Activated CD4-positive, alpha-beta T cell treated with anti-CD3 and anti-CD28 coated beads for 1 hour (primary cell): ENCODE measurements around the gene RARG.

Experiments
- DNase-seq: peaks from one replicate; pipeline ENCODE4 v3.0.0-alpha.2; 2020

RARG gene

DNA sequence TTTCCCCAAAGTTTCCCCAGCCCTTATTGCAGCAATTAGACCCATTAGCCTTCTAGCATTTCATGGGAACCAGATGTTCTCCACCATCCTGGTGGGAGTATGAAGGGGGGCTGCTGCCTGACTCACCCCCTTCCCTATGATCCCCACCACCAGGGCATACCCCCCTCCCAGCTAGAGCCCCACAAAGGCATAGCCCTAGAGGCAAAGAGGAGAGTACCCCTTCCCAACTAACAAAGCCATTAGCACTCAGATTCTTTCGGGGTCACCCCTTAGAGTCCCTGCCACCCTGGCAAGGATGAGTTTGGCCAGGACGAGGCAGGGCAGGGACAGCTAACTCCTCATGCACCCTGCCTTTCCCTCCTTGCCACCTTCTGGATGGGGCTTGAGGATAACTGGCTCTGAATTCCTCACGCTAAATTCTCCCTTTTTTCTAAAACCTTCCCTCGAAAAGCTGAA lies 9.2 kb downstream of the RARG start:
- no peak for DNase-seq

DNA sequence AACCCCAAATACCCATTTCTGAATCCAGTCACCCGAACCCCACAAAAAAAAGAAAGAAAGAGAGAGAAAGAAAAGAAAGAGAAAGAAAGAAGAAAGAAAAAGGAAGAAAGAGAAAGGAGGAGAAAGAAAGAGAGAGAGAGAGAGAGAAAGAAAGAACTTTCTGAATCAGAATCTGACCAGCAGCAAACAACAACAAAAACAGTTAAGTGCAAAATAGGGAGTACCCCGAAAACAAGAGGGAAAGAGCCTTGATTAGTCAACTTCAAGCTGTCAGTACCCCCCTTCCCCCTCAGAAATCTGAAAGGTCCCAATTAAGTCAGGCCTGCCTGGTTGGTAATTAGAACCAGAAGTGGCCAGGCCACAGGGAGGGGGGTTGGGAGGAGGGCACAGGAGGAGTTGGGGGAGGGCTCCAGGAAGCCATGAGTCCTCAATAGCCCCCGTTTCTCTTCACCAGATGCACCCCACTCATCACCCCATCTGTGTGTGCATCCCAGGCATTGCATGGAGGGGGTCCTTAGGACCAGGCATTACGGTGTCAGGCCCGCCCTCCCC lies 9.8 kb downstream of the RARG start:
- no peak for DNase-seq

- no peak for DNase-seq
These were observed 10.6 kb downstream of the RARG start for GRCh38 chr12:53221203-53222080.

DNA sequence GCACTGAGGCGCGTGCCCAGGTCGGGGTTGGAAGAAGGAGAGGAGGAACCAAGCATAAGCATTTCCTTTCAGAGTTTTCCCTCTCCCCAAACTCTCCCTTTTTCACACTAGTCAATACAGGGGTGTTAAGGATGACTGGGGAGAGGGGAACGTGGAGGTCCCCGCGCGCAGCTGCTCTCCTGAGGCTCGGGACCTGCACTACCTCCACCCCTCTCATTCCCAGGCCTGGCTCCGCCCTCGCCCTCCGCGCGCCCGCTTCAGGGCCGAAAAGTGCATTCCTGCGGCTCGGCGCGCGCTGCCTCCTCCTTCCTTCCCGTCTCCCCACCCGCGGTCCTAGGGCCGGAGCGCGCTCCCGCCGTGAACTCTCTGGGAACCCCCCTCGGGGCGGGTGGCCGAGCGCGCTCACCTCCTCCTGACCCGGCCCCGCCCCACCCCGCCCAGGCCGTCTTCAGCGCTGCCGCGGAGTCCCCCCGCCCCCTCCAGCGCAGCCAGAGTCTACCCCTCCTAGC lies 11.3 kb downstream of the RARG start:
- DNase-seq = peak; percentile 58

DNA sequence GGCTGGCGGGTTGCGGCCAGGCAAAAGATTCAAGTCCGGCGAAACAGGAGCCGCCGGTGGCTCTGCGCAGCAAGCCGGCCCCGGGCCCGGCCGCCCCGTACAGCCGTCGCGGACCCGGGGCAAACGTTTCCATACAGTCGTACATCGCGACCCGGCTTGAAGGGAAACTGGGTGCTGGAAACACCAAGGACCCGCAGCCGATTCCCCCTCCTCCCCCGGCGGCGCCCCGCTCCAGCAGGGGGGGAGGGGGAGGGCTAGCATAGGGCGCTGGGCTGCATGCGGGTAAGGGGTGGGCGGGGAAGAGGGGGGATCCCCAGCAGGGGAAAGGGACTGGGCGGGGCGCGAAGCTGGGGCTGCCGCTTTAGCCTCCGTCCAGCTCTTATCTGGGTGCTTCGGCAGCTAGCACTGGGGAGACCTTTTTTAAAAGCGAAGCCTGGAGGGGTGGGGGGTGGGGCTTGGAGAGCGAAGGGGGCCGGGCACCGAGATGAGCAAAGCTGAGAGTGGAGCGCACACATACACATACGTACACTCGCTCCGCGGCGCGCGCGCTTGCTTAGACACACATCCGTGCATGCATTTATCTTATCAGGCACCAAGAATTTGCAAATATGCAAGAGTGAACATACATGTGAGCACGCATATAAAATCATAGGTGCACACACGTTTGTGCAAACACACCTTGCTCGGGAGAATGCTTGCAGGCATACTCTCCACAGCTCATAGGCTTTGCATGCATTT lies 11.9 kb downstream of the RARG start:
- DNase-seq = peak; percentile 61

DNA sequence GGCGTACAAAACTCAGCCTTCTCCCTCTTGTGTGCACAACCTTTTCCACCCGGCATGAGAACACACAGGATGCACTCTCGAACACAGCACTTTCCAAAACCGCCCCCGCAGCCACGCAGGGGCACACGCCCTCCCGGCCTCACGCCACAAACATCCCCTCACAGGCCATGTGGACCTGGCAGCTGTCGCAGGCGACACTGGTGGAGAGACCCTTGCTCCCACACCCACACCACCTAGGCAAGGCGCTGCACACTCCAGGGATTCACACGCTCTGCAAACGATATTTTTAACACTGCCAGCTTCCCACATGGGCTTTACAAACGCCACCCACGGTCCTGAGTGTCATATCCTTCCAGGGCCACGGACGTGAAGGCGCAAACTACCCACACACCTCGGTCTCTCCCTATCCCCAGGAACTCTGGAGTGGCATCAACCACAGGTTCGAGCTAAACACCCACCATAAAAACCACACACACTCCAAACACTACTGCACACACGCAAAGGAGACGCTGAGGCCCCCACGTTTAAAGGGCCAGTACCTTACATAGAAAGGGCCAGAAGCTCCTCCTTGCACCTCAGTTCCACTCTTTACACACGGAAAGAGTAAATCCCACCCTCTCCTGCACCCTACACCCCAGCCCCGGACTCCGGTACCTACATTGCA lies 12.6 kb downstream of the RARG start:
- peak; percentile 52 for DNase-seq

DNA sequence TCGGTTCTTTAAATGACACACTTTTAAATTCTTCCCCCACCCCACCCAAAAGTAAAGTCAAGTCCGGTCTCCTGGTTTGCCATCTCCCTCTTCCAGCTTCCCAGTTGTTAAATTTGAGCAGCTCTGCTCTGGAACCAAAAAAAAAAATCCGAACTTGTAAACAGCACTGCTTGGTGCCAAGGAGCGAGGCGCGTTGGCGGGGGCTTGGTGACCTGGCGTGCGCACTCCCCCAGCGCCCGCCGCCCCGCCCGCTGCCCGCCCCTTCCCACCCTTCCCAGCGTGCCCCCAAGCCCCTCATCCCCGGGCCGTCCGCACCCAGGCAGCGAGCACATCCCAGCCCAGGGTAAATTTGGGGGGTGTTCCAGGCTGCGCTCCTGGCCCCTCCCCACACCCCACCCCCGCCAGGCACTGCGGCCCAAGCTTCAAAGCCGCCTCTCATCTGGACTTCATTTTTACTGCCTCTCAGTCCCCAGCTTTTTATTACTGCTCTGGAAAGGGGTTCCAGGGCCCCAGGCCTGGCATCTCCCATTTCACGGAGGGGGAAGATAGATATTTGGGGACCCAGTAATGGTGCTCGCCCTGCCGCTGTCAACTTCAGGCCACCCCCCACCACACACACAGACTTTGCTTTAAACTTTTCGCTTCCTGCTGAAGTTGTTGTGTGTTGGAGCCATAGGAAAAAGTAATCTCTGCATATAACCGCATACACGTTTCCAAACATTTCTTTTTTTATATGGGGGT lies 13.3 kb downstream of the RARG start:
- no peak for DNase-seq

DNA sequence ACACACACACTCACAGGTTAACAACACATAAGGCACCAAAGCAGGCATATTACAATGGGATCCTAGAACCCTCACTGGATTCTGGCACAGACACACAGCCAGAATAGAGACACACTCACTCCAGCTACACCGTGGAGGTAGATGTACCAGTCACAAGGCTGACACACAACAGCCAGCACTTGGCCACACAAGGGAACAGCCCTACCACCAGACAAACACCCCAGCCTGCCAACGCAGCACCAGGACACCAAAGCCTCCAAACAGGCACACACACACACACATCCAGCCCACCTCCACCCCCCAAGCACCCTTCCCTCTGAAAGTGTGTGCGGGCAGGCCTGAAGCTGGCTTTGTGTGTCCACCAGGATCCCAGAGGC lies 14.1 kb downstream of the RARG start:
- DNase-seq = no peak

GRCh38 chr12:53217051-53217930 lies 14.7 kb downstream of the RARG start:
- DNase-seq = no peak

DNA sequence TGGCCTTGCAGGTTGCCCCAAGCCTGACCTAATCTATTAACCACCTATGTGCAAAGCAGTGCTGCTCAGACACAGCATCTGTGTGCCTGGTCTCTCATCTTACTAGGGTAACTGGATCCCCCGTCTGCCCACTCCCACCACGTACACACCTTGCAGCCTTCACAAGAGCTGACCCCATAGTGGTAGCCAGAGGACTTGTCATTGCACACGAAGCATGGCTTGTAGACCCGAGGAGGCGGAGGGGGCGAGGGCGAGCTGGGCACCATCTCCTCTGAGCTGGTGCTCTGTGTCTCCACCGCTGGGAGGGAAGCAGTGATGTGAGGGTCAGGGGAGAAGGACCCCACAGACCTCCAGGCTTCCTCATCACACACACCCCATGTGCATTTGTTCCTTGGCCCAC lies 16.5 kb downstream of the RARG start:
- DNase-seq = no peak

GRCh38 chr12:53214687-53215455 lies 17.1 kb downstream of the RARG start:
- no peak for DNase-seq

GRCh38 chr12:53214221-53214620 lies 17.8 kb downstream of the RARG start:
- no peak for DNase-seq

GRCh38 chr12:53213348-53213747 lies 18.7 kb downstream of the RARG start:
- DNase-seq = peak; percentile 74

GRCh38 chr12:53212931-53213330 lies 19.1 kb downstream of the RARG start:
- DNase-seq = no peak

DNA sequence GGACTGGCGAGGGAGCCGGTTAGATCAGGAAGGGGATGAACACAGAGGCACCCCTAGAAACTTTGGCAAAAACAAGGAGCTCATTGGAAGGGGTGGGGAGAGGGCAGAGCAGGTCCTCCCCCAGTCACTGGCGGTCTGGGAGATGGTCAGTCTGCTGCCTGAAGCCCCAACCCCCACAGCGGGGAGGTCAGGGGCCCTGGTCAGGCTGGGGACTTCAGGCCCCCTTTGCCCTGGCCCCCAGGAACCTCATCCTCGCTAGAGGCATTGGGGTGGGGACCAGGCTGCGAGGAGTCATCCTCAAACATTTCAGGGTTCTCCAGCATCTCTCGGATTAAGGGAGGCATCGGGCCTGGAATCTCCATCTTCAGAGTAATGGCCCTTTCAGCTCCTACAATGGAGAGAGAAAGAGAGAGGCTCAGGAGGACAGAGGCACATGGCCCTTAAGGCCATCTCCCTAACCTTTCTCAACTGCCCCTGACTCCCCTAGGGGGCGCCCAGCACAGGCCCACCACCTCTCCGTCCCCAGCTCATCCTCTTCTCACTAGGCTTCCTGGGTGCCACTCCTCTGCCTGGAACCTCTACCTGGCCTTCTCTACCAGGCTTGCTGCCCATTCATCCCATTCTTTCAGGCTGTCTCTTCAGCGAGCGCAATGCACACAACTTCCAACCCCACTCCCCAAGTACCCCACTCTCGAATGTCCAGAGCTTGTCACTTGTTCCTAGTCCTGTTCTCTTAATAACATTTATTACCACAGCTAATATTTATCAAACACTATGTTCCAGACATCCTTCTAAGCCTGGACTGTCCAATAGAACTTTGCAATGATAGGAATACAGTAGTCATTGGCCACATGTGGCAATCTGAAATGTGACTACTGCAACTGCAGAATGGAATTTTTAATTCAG lies 20.3 kb downstream of the RARG start:
- no peak for DNase-seq

DNA sequence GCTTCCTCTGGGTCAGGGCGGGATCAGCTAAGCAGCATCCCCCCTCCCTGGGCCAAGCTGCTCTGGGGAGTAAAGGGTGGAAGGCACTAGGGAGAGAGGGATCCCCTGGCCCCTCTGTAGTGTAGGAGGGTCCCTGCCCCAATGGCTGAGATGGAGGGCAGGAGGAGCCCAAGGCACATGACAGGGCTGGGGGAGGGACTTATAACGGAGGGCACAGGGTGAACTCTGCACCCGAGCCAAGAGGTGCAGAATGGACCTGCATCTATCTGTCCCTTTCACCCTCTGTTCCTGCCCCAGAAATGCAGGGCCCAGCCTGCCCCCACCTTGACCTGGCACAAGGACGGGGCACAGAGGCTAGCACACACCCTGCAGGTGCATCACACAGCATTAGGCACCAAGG lies 21.2 kb downstream of the RARG start:
- no peak for DNase-seq

DNA sequence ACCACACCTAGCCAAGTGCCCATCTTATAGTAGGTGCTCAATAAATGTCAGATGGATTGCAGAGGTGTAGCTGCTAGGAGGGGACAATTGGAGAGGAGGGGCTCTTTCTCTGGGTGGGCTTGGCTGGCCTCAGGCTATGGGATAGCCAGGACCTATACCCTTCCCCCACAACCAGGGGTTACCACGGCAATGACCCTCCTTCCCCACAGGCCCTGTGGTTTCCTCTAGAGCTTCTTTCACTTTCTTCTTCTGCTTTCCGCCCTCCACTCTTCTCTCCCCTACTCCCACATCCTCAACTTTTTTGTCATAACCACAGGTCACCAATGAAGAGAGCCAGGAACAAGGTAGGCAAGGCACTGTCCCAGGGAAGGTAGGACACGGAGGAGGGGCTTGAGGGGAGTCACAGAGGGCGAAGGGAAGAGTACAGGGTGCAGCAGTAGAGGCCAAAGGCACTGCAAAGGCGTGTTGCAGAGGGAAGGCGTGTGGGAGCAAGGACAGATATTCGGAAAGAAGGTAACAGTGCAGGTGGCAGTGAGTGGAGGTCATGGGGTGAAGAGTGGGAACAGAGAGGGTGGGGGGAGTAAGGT lies 23.0 kb downstream of the RARG start:
- no peak for DNase-seq

- no peak for DNase-seq
These were observed 23.6 kb downstream of the RARG start for GRCh38 chr12:53208435-53208834.

- peak; percentile 57 for DNase-seq
These were observed 25.0 kb downstream of the RARG start, which contains the start of gene ITGB7 for GRCh38 chr12:53207042-53207441. Gene ITGB7 (minus strand): TSS chr12:53207251. CDS start chr12:53200443, 6,808 bp downstream.
